Retina (tissue), 1 donor: ENCODE data around the gene AFAP1L2.
"Not testable (repeated sequence)": the region's sequence is repeated elsewhere in the genome, so short reads cannot be mapped to it uniquely, and the experiment has no call there.

ENCODE experiments used
- DNase-seq: peaks from one replicate; pipeline ENCODE4 v3.0.0-alpha.2; 2016

The AFAP1L2 gene

GRCh38 chr10:114359041-114359952, 45.0 kb downstream of the AFAP1L2 start:
- DNase-seq = no peak

DNA sequence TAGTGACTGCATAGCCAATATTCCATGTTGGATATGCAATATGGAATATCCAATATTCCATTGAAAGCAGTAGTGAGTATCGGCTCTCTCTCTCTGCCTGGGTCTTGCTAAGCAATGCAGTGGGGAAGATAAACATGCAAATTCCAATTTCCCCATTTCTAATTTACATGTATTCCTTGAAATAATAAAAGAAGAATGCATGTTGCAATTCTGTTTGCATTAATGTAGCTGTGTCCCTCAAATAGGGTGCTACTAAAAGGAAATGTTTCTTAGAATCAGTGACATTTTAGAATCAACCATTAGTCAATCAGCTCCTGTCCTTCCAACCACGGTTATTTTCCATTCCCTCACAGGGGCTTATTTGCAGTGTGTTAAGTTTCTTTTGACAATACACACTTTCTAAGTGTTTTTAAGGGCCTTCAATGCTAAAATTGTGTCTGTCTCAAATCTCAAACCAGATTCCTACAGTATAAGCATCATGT, 46.7 kb downstream of the AFAP1L2 start:
- DNase-seq = no peak

DNA sequence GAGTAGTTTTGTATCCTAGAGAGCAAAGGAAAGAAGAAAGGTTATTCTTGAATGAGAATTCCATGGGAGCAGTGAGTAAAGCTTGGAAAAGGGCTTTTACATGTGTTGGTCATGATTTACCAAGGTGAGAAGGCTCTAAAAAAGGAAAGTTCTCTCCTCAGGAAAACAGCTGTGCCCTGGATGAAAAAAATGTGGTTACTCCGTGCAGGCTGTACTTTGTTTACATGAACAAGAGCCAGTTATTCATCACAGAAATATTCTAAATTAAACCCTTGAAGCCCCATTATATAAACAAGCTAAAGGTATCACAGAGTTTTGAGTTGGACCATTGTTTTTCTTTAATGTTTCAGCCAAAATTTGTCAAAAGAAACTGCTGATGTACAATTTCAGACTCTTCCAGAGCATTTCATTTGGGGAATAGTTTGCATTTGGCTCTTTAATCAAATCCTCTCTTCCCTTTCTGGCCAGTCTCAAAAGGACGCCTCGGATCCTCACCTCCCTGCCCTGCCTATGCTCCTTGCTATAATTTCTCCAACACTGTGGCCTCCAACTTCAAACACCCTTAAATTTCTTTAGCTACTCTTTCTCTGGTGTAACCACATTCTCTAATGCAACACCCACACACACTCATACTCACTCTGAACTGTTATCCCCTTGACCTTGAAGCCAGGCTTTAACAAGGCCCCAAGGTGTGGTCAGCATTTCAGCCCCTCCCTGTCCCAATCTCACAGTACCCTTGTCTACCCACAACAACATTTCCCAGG, 47.4 kb downstream of the AFAP1L2 start:
- DNase-seq = no peak

GRCh38 chr10:114356126-114356525, 48.2 kb downstream of the AFAP1L2 start:
- no peak for DNase-seq

GRCh38 chr10:114353383-114353782, 50.9 kb downstream of the AFAP1L2 start:
- DNase-seq = no peak

GRCh38 chr10:114352653-114353298, 51.5 kb downstream of the AFAP1L2 start:
- DNase-seq = no peak

DNA sequence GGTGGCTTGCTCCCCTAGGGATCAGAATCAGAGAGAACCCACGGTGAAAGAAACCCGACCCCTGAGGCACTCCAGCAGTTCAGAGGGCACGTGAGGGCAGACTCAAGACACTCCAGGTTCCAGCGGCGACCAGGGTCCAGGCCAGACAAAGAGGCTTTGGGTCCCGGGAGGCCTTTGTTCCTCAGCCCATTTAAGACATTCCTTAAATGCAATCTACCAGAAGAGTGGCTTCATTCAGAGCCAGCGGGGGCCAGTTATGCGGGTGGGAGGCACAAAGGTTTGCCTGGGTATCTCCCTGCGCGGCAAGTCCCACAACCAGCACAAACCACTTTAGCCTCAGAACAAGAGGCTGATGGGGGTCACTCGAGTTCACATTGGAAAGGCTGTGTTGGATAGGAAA, 53.6 kb downstream of the AFAP1L2 start:
- peak; percentile 85 for DNase-seq

- peak; percentile 19 for DNase-seq
These were observed 54.6 kb downstream of the AFAP1L2 start for GRCh38 chr10:114349522-114350215.

DNA sequence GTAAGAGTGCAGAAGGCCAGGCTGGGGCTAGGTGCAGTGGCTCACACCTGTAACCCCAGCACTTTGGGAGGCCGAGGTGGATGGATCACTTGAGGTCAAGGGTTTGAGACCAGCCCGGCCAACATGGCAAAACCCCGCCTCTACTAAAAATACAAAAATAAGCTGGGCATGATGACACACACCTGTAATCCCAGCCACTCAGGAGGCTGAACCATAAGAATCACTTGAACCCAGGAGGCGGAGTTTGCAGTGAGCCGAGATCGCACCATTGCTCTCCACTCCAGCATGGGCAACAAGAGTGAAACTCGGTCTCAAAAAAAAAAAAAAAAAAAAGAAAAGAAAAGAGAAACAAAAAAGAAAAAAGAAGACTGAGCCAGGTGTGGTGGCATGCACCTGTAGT, 55.2 kb downstream of the AFAP1L2 start:
- not testable (repeated sequence) for DNase-seq

- DNase-seq = no peak
These were observed 56.5 kb downstream of the AFAP1L2 start for GRCh38 chr10:114347791-114348190.

DNA sequence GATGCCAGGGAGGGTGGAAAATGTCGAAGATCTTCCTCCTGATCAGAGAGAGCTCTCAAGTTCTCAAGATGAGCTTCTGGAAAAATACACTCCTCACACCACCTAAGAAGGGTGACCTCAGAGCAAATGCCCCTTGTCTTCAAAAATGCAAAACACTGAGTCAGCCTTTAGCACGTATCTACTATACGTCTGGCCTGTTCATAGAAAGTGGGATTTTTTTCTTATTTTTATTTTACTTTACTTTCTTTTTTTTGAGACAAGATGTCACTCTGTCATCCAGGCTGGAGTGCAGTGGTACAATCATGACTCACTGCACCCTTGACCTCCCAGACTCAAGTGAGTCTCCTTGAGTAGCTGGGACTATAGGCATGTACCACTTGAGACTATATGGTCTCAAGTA, 57.1 kb downstream of the AFAP1L2 start:
- DNase-seq = no peak

- DNase-seq = no peak
These were observed 57.9 kb downstream of the AFAP1L2 start for GRCh38 chr10:114346176-114347031.

GRCh38 chr10:114345701-114346100, 58.6 kb downstream of the AFAP1L2 start:
- DNase-seq = no peak

DNA sequence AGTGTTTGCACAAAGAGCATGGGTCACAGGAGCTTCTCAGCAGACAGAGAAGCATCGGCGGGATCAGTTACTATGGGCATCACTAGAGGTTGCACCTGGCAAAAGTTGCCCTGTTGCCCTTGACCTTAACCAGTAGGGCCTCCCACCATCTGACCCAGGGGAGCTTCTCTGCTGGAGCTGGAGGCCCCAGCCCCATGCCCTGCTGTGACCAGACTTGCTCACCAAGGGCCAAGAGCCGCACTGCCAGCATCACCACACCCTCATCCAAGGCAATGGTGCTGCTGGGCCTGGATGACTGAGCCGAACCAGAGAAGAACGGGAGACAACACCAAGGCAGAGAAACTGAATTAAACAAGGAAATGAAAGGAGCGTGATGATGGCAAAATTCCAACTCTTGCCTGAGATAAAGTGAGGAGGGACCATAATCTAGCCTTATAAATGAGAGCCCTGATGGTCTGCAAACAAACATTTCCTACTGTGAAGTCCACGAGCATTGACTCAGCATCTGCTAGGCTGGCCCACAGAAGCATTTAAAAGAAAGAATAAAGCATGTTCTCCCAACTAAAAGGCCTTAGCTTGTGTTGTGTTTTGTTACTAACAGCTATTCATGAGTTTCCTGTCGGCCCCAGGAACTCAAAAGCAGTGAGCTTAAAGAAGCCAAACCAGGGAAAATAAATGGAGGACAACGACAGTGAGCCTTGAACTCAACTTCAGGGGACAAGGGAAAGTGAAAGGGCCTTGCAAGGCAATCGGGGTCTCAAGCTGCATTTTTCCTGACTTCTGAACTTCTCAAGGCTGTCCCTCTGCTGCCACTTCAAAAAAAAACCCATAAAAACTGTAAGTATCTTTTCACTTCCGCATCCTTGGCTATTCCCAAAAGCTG, 60.4 kb downstream of the AFAP1L2 start:
- DNase-seq = no peak

GRCh38 chr10:114342976-114343375, 61.3 kb downstream of the AFAP1L2 start:
- DNase-seq = no peak

- no peak for DNase-seq
These were observed 63.5 kb downstream of the AFAP1L2 start for GRCh38 chr10:114340816-114341215.

- DNase-seq = no peak
These were observed 66.5 kb downstream of the AFAP1L2 start for GRCh38 chr10:114337510-114338462.

GRCh38 chr10:114336823-114337509, 67.3 kb downstream of the AFAP1L2 start:
- no peak for DNase-seq

DNA sequence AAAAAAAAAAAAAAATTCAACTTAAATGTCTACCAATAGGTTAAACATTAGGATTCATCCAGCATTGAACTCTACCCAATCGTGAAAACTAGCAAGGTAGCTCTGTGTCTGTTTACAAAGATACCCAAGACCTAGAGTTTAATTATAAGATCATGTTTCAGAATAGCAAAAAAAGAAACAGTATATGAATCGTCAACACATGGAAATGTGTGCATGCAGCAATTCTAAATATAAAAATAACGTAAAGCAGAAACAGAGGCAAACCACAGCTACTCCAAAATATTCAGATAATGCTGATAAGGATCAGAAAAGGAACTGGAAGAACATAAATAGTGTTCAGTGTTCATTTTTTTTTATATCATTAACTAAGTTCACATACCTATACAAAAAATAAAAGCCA, 68.7 kb downstream of the AFAP1L2 start:
- no peak for DNase-seq
